B cell (primary cell): ENCODE results near the gene SAA1. TPM values are rescaled to one million over a fixed set of nuclear protein-coding genes. Genes with fewer than 3 reads are reported as not detected.

Source experiments
- ATAC-seq: fragments of 200-7000 bp; cut with Tn5 transposase; one replicate; pipeline ENCODE4 v1.10.0; 2021; ENCODE audit warnings: low read depth, mild to moderate bottlenecking, moderate number of reproducible peaks, moderate library complexity
- CTCF ChIA-PET: fragments of 350-600 bp; sonication (Branson Sonifier 250); formaldehyde crosslinking; loops from one replicate; lab custom pipeline; 2021; ENCODE audit warnings: antibody characterized with exemption, inconsistent platforms; lab: Charles Lee
- POLR2A ChIA-PET: fragments of 350-600 bp; sonication (Branson Sonifier 250); formaldehyde crosslinking; loops from one replicate; lab custom pipeline; 2021; ENCODE audit warnings: antibody characterized with exemption; lab: Charles Lee
- DNase-seq: peaks from one replicate; pipeline ENCODE4 v3.0.0; 2013
- H2AFZ ChIP-seq: 2 replicates; pipeline ENCODE4 v1.6.1; 2012; ENCODE audit warnings: mild to moderate bottlenecking, low read depth, low read length; ENCODE audit not compliant: insufficient read depth, poor library complexity, severe bottlenecking
- H3K27ac ChIP-seq, 2 donors: 1 replicate in 1 of 2; 2 replicates in 1 of 2; pipeline ENCODE4 v1.5.1; 2012 to 2013; ENCODE audit warnings: low read length in 2 of 2, mild to moderate bottlenecking in 2 of 2, moderate library complexity in 1 of 2
- H3K27me3 ChIP-seq, 4 experiments: fragments of 200-600 bp in 1 of 4; sonication (generic) in 1 of 4; replicated peaks in 1 of 4; 1 replicate in 2 of 4; 2 replicates in 2 of 4; pipeline versions ENCODE4 v1.6.1 to v1.7.0; 2013 to 2016; ENCODE audit warnings: low read length in 3 of 4, mild to moderate bottlenecking in 2 of 4, mixed read lengths in 1 of 4, moderate library complexity in 1 of 4; ENCODE audit not compliant: insufficient read depth in 4 of 4, control insufficient read depth in 3 of 4; ENCODE audit errors: control extremely low read depth in 1 of 4
- H3K36me3 ChIP-seq, 2 experiments: replicated peaks in 1 of 2; 1 replicate in 1 of 2; 2 replicates in 1 of 2; pipeline versions ENCODE4 v1.6.1 to v1.7.1; 2013; ENCODE audit warnings: low read length in 1 of 2; ENCODE audit not compliant: insufficient read depth in 2 of 2, control insufficient read depth in 1 of 2; ENCODE audit errors: control extremely low read depth in 1 of 2, extremely low read depth in 1 of 2
- H3K4me1 ChIP-seq, 2 donors: fragments of 200-600 bp in 1 of 2; sonication (generic) in 1 of 2; 1 replicate in 1 of 2; 2 replicates in 1 of 2; pipeline versions ENCODE4 v1.5.1 to v1.6.1; 2013 to 2017; ENCODE audit warnings: low read length in 2 of 2; ENCODE audit not compliant: control insufficient read depth in 2 of 2, insufficient read depth in 2 of 2
- H3K4me2 ChIP-seq: replicated peaks from 2 replicates; pipeline ENCODE3; 2012; ENCODE audit warnings: mild to moderate bottlenecking, low read depth, low read length; ENCODE audit not compliant: poor library complexity, severe bottlenecking
- H3K4me3 ChIP-seq, 5 experiments: fragments of 200-600 bp in 1 of 5; sonication (generic) in 1 of 5; 1 replicate in 3 of 5; 2 replicates in 2 of 5; pipeline versions ENCODE4 v1.5.1 to v1.7.0; 2011 to 2016; ENCODE audit warnings: low read length in 4 of 5, mild to moderate bottlenecking in 4 of 5, low read depth in 2 of 5, control low read depth in 1 of 5, moderate library complexity in 1 of 5; ENCODE audit not compliant: insufficient read depth in 1 of 5; ENCODE audit errors: control extremely low read depth in 1 of 5, extremely low read depth in 1 of 5
- H3K79me2 ChIP-seq: fragments of 200-600 bp; sonication (generic); one replicate; pipeline ENCODE4 v1.6.0; 2016; ENCODE audit warnings: low read length; ENCODE audit not compliant: control insufficient read depth, insufficient read depth
- H3K9ac ChIP-seq: fragments of 200-600 bp; sonication (generic); 2 replicates; pipeline ENCODE4 v1.6.1; 2017; ENCODE audit warnings: mild to moderate bottlenecking, low read length, moderate library complexity
- H3K9me3 ChIP-seq, 3 donors: one replicate each; pipeline versions ENCODE4 v1.6.1 to v1.7.1; 2013; ENCODE audit warnings: low read length in 2 of 3; ENCODE audit not compliant: control insufficient read depth in 2 of 3, insufficient read depth in 1 of 3; ENCODE audit errors: control extremely low read depth in 1 of 3
- H4K20me1 ChIP-seq: 2 replicates; pipeline ENCODE4 v1.6.0; 2012; ENCODE audit warnings: mild to moderate bottlenecking, low read length; ENCODE audit not compliant: insufficient read depth, control insufficient read depth, poor library complexity, severe bottlenecking
- H3K27ac Mint-ChIP-seq: one replicate; pipeline ENCODE4 v1.8.0; 2021; ENCODE audit warnings: mixed read lengths
- H3K27me3 Mint-ChIP-seq: one replicate; pipeline ENCODE4 v1.8.0; 2021; ENCODE audit warnings: mixed read lengths
- H3K4me1 Mint-ChIP-seq: one replicate; pipeline ENCODE4 v1.8.0; 2021; ENCODE audit warnings: mixed read lengths
- H3K4me3 Mint-ChIP-seq: one replicate; pipeline ENCODE4 v1.8.0; 2021; ENCODE audit warnings: mixed read lengths
- H3K9me3 Mint-ChIP-seq: one replicate; pipeline ENCODE4 v1.8.0; 2022; ENCODE audit warnings: mixed read lengths; ENCODE audit not compliant: insufficient read depth
- CTCF ChIP-seq: fragments of 200-600 bp; IDR thresholded peaks from one replicate; pipeline ENCODE4 v1.8.0; 2022; ENCODE audit warnings: antibody characterized with exemption, mild to moderate bottlenecking
- EZH2 ChIP-seq: IDR thresholded peaks from 2 replicates; pipeline ENCODE4 v1.6.1; 2012; ENCODE audit warnings: borderline replicate concordance, low read depth, mild to moderate bottlenecking, moderate library complexity, low read length; ENCODE audit not compliant: insufficient read depth, poor library complexity, severe bottlenecking
- WGBS: methylation state at CpG from one replicate; pipeline ENCODE4 v1.1.5; 2013; ENCODE audit warnings: missing lambda C conversion rate; ENCODE audit not compliant: insufficient coverage; 5-methylcytosine and 5-hydroxymethylcytosine counted together
- intact Hi-C: fragments of 100-400 bp; cut with micrococcal nuclease; formaldehyde crosslinking; loops from one replicate; pipeline ENCODE4 v1.10.0; 2022
- polyA plus RNA-seq: library from polyadenylated mRNA; depleted of rRNA; stranded (reverse); fragments of >200 nt; gene quantifications from 2 replicates; pipeline ENCODE4 v1.2.3, GENCODE V29; 2012
- total RNA-seq, 2 donors: library from RNA; stranded (reverse); fragments of 120-200 nt in 1 of 2; gene quantifications; 1 replicate in 1 of 2; 2 replicates in 1 of 2; pipeline versions ENCODE4 v1.2.3 to v1.2.4, GENCODE V29; 2013 to 2022

SAA1 gene
- total and polyA plus RNA-seq, 2 donors (not counting 1 experiment from before 2014, with no cell fraction given) = not detected

- peaks cover 11% of the 10 kb centered on the region for H4K20me1 ChIP-seq
- no peaks in the 10 kb centered on the region for H3K27me3 Mint-ChIP-seq
Observed at GRCh38 chr11:18314784-18315523, 48.9 kb downstream of the SAA1 start.

More at GRCh38 chr11:18314784-18315523, 48.9 kb downstream of the SAA1 start:
- intact Hi-C loops = no loop called here
- 96% methylated on average over 4 of the region's 9 CpGs for WGBS
- H3K4me1 Mint-ChIP-seq = peaks cover 46% of the 10 kb centered on the region
- no peak overlapping the region for H3K27ac Mint-ChIP-seq
- Histone ChIP-seq H3K4me2 (no peak overlapping the region), H3K4me3 (no peak overlapping the region), H3K79me2 (peaks cover 81% of the 10 kb centered on the region), H3K4me1 (peaks cover 23 to 25% of the 10 kb centered on the region in 2 donors), H3K9me3 (no peaks in the 10 kb centered on the region), H3K9ac (no peak overlapping the region), H2AFZ (no peak overlapping the region), H3K27ac (no peak overlapping the region), H3K36me3 (peaks cover 0 to 24% of the 10 kb centered on the region in 2 experiments), H3K27me3 (no peaks in the 10 kb centered on the region)
- DNase-seq (no peak), ATAC-seq (no peak)
- POLR2A ChIA-PET = no interaction called here
- TF ChIP-seq CTCF = no peak
- no peak for TF ChIP-seq EZH2
- H3K9me3 Mint-ChIP-seq = no peaks in the 10 kb centered on the region
- CTCF ChIA-PET = interaction anchor here (0.9 to 1.4 kb wide), 2 partner anchors 11 to 18 kb away, joined by 3 read pairs; no protein-coding TSS in a partner anchor
- H3K4me3 Mint-ChIP-seq = no peak overlapping the region
